Measurements from ENCODE around the gene CBL.

The CBL gene

DNA sequence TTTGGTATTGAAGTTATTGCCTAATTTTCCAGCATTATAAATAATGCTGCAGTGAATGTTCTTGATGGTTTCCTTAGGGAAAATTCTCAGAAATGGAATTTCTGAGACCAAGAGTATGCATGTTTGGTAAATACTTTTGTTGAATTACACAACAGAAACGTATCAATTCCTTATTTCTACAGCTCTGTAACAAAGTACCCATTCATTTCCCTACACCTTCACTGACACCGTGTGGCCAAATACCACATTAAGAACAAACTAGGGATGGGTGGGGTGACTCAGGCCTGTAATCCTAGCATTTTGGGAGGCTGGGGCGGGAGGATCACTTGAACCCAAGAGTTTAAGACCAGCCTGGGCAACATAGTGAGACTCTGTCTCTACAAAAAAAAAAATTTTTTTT is 89.0 kb downstream of the CBL start:
- no peak for DNase-seq (ENCODE audit: low spot score)
- TF ChIP-seq, protein P1, sequence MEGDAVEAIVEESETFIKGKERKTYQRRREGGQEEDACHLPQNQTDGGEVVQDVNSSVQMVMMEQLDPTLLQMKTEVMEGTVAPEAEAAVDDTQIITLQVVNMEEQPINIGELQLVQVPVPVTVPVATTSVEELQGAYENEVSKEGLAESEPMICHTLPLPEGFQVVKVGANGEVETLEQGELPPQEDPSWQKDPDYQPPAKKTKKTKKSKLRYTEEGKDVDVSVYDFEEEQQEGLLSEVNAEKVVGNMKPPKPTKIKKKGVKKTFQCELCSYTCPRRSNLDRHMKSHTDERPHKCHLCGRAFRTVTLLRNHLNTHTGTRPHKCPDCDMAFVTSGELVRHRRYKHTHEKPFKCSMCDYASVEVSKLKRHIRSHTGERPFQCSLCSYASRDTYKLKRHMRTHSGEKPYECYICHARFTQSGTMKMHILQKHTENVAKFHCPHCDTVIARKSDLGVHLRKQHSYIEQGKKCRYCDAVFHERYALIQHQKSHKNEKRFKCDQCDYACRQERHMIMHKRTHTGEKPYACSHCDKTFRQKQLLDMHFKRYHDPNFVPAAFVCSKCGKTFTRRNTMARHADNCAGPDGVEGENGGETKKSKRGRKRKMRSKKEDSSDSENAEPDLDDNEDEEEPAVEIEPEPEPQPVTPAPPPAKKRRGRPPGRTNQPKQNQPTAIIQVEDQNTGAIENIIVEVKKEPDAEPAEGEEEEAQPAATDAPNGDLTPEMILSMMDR (IDR thresholded peaks at IDR 0.05; ENCODE audit: extremely low read depth, insufficient read depth, missing control alignments): no peak
- in situ Hi-C loops (cut with MboI; ENCODE audit: low pct_unique_long_range_greater_than_20kb, low sequenced_read_pairs, unreplicated experiment): no loop called here

DNA sequence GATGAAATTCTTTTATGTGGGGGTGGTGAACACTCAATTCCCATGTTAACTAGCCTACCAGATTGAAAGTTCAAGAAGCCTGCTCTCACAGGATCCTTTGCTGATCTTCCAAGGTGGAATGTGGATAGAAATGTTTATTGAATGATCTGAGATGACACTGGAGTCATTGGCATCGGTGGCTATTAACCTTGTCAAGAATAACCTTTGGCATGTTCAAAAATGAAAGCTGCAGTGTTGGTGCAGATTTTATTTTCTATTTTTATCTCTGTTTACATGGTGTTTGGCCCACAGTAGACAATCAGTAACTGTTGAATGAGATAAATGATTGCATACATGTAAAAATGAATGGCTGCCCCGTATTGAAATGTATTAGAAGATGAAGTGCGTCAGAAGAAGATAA is 91.8 kb downstream of the CBL start:
- TF ChIP-seq, protein P1 (IDR thresholded peaks at IDR 0.05; ENCODE audit: extremely low read depth, insufficient read depth, missing control alignments): no peak
- no peak for DNase-seq (ENCODE audit: low spot score)
- in situ Hi-C loops (cut with MboI; ENCODE audit: low pct_unique_long_range_greater_than_20kb, low sequenced_read_pairs, unreplicated experiment): no loop called here

DNA sequence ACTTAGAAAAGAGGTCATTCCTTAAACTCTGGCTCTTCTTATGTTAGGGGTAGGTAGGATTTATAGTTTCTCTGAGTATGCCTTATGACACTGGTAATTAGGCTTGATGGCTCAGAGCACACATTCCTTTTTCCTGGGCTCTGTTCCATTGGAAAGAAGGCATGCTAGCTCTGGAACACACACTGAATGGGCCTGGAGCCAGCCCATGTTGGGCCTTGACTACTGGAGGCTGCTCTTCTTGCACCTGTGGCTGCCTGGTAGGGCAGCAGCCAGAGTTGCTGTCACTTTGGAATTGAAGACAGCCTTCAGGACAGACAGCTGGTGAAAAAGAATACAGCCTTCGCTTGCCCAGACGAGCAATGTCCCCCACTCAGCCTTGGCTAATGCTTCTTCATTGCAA is 92.6 kb downstream of the CBL start:
- TF ChIP-seq, protein P1 (IDR thresholded peaks at IDR 0.05; ENCODE audit: extremely low read depth, insufficient read depth, missing control alignments): no peak
- DNase-seq (ENCODE audit: low spot score): no peak
- in situ Hi-C loops (cut with MboI; ENCODE audit: low pct_unique_long_range_greater_than_20kb, low sequenced_read_pairs, unreplicated experiment): no loop called here

DNA sequence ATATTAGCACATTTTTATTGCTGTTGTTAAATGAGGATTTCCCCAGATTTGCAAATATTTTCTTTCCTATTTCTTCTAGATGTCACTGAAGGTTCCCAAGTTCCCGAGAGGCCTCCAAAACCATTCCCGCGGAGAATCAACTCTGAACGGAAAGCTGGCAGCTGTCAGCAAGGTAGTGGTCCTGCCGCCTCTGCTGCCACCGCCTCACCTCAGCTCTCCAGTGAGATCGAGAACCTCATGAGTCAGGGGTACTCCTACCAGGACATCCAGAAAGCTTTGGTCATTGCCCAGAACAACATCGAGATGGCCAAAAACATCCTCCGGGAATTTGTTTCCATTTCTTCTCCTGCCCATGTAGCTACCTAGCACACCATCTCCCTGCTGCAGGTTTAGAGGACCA is 93.3 kb downstream of the CBL start:
- TF ChIP-seq, protein P1 (IDR thresholded peaks at IDR 0.05; ENCODE audit: extremely low read depth, insufficient read depth, missing control alignments): no peak
- in situ Hi-C loops (cut with MboI; ENCODE audit: low pct_unique_long_range_greater_than_20kb, low sequenced_read_pairs, unreplicated experiment): no loop called here
- DNase-seq (ENCODE audit: low spot score): no peak

DNA sequence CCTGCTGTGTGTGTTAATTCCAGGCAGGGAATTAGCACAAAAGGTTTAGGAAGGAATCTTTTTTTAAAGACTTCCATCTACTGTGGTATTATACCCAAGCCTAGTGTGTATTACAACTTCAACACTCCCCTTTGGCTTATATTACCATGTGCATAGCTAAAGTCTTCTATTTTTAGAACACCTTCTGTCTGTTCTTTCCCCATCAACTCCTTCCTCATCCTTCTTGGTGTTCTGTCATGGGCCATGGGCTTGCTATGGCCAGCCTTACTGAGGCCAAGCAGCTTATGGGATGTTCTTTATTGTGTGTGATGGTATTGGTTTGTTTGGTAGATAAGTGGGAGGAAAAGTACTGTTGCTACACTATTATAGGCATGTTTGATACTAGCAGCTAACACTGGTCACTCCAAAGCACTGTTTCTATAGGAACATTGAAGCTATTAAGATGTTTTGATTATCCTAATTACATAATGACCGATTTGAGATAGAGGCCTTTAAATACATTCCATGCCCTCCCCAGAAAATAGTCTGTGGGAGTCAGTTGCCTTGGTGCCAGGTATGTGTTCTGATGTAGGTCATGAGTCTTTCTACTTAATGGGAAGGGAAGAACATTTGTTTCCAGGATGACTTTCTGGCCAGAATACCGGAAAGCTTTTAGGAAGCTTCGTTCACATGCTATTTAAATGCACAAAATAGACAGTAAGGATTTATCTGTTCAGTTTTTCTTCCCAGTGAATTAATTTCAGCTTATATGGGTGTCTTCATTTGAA is 94.2 kb downstream of the CBL start:
- no peak for DNase-seq (ENCODE audit: low spot score)
- in situ Hi-C loops (cut with MboI; ENCODE audit: low pct_unique_long_range_greater_than_20kb, low sequenced_read_pairs, unreplicated experiment): no loop called here

DNA sequence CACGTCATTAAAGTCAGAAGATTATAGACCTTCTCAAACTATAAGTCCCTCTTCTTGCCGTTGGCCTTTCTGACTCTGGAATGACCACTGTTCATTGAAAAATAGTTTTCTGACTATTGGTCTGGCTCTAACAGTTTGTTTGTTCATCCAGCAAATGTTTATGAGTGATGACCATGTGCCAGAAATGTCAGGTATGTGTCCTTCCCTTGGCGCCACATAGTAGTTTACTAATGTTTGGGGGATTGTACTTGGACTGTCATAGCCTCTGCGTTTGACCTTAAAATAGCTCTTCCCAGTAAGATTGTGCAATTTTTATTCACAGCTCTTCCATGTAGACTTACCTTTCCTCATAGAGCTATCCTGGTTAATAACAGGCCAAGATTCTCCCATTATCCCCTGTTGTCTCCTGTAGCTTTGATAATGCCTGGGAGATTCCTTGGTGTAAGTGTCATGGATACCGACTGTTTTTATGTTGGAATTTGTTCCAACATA is 97.1 kb downstream of the CBL start:
- DNase-seq (ENCODE audit: low spot score): no peak
- TF ChIP-seq, protein P1 (IDR thresholded peaks at IDR 0.05; ENCODE audit: extremely low read depth, insufficient read depth, missing control alignments): no peak
- in situ Hi-C loops (cut with MboI; ENCODE audit: low pct_unique_long_range_greater_than_20kb, low sequenced_read_pairs, unreplicated experiment): no loop called here

More for the DNA sequence above, 94.2 kb downstream of the CBL start:
- TF ChIP-seq, protein P1 (IDR thresholded peaks at IDR 0.05; ENCODE audit: extremely low read depth, insufficient read depth, missing control alignments): no peak

Data from GM13977 (cell line).